Panc1 (cell line): ENCODE data around the gene CTAGE1. TPM values are rescaled to one million over a fixed set of nuclear protein-coding genes. Genes with fewer than 3 reads are reported as not detected.

ENCODE experiments used
- ATAC-seq: fragments of 200-7000 bp; cut with Tn5 transposase; 2 replicates; pipeline ENCODE4 v1.9.1; 2020; ENCODE audit warnings: mild to moderate bottlenecking, moderate library complexity
- BruUV-seq: library from RNA; stranded (reverse); fragments of 400-500 nt; replicated peaks from 2 replicates; lab custom pipeline; 2021; lab: Mats Ljungman, UMichigan
- CTCF ChIA-PET: fragments of 300-600 bp; sonication (Branson Sonifier 250); formaldehyde crosslinking; loops from one replicate; lab custom pipeline; 2022; ENCODE audit warnings: antibody characterized with exemption; lab: Charles Lee
- POLR2A ChIA-PET: fragments of 300-600 bp; sonication (Branson Sonifier 250); formaldehyde crosslinking; loops from one replicate; lab custom pipeline; 2022; ENCODE audit warnings: antibody characterized with exemption; lab: Charles Lee
- DNase-seq: peaks from one replicate; pipeline ENCODE4 v3.0.0-alpha.2; 2010; ENCODE audit warnings: low read depth, low spot score
- H3K27ac ChIP-seq: 2 replicates; pipeline ENCODE4 v1.5.1; 2011; ENCODE audit warnings: mild to moderate bottlenecking, low read length, inconsistent platforms
- H3K27me3 ChIP-seq: fragments of 200-500 bp; sonication (Bioruptor generic); 2 replicates; pipeline ENCODE4 v1.6.0; 2014; ENCODE audit warnings: low read length, inconsistent platforms; ENCODE audit not compliant: control insufficient read depth, insufficient read depth
- H3K36me3 ChIP-seq: fragments of 200-500 bp; sonication (Bioruptor generic); 2 replicates; pipeline ENCODE4 v1.5.1; 2014; ENCODE audit warnings: inconsistent platforms, mild to moderate bottlenecking, low read length, moderate library complexity; ENCODE audit not compliant: control insufficient read depth, insufficient read depth
- H3K4me1 ChIP-seq: 2 replicates; pipeline ENCODE4 v1.5.1; 2011; ENCODE audit warnings: inconsistent platforms, mild to moderate bottlenecking, low read length, moderate library complexity; ENCODE audit not compliant: control insufficient read depth, insufficient read depth
- H3K4me3 ChIP-seq, 2 experiments: 2 replicates each; pipeline ENCODE4 v1.5.1; 2011 to 2012; ENCODE audit warnings: low read depth in 2 of 2, low read length in 2 of 2, mild to moderate bottlenecking in 2 of 2, inconsistent platforms in 1 of 2, moderate library complexity in 1 of 2
- H3K9me3 ChIP-seq: fragments of 200-500 bp; sonication (Bioruptor generic); 2 replicates; pipeline ENCODE4 v1.5.1; 2014; ENCODE audit warnings: low read depth, mild to moderate bottlenecking, inconsistent platforms, low read length, moderate library complexity; ENCODE audit not compliant: control insufficient read depth, insufficient read depth
- CTCF ChIP-seq: fragments of 450-650 bp; IDR thresholded peaks from 2 replicates; pipeline ENCODE4 v1.5.1; 2017; ENCODE audit warnings: mild to moderate bottlenecking
- POLR2AphosphoS5 ChIP-seq: IDR thresholded peaks from 2 replicates; pipeline ENCODE4 v1.6.1; 2012; ENCODE audit warnings: mild to moderate bottlenecking, low read depth, low read length, moderate library complexity
- REST ChIP-seq, 2 experiments: IDR thresholded peaks; 2 replicates each; pipeline ENCODE4 v1.6.1; 2011 to 2012; ENCODE audit warnings: low read depth in 2 of 2, control low read depth in 1 of 2, low read length in 1 of 2, mild to moderate bottlenecking in 1 of 2, moderate library complexity in 1 of 2; ENCODE audit not compliant: insufficient read depth in 1 of 2
- SIN3A ChIP-seq: IDR thresholded peaks from 2 replicates; pipeline ENCODE4 v1.6.1; 2012; ENCODE audit warnings: low read depth, mild to moderate bottlenecking, low read length, moderate library complexity, borderline replicate concordance; ENCODE audit not compliant: insufficient read depth
- TCF7L2 ChIP-seq: IDR thresholded peaks from 2 replicates; pipeline ENCODE4 v1.6.1; 2011; ENCODE audit warnings: mild to moderate bottlenecking, low read depth, low read length, inconsistent platforms
- in situ Hi-C: cut with HindIII; loops from 2 replicates; pipeline ENCODE4 v1.10.0; 2016; ENCODE audit warnings: low sequenced_read_pairs, low pct_unique_long_range_greater_than_20kb
- intact Hi-C: fragments of 100-400 bp; cut with micrococcal nuclease; formaldehyde crosslinking; loops from one replicate; pipeline ENCODE4 v1.10.0; 2022; ENCODE audit not compliant: unreplicated experiment
- total RNA-seq: library from RNA; stranded (reverse); gene quantifications from one replicate; pipeline ENCODE4 v1.2.1, GENCODE V29; 2021; ENCODE audit not compliant: unreplicated experiment

The CTAGE1 gene
- total RNA-seq, 1 experiment from 2014 or later = not detected

GRCh38 chr18:22465859-22466457 is 48.2 kb upstream of the CTAGE1 start:
- in situ Hi-C loops (no loop called here), intact Hi-C loops (no loop called here)
- CTCF ChIA-PET = no interaction called here
- Histone ChIP-seq H3K27me3 (no peaks in the 10 kb centered on the region), H3K4me3 (no peak overlapping the region), H3K36me3 (no peaks in the 10 kb centered on the region), H3K9me3 (no peaks in the 10 kb centered on the region; the same call in 1 of the 2 replicates), H3K27ac (no peak overlapping the region; the same call in 1 of the 2 replicates), H3K4me1 (peaks cover 4% of the 10 kb centered on the region)
- TF ChIP-seq TCF7L2 = no peak
- TF ChIP-seq SIN3A = no peak
- TF ChIP-seq POLR2AphosphoS5 = no peak
- no peak for TF ChIP-seq REST (IDR thresholded peaks at IDR 0.05; ENCODE audit: insufficient read depth in 1 of 2, low read depth in 2 of 2, low read length in 1 of 2)
- TF ChIP-seq CTCF = no peak
- DNase-seq (peak; percentile 64), ATAC-seq (peak; percentile 68)
- BruUV-seq = no TSS peak
- POLR2A ChIA-PET = no interaction called here

- intact Hi-C loops = no loop called here
- POLR2A ChIA-PET = no interaction called here
- Histone ChIP-seq H3K9me3 (no peaks in the 10 kb centered on the region; the same call in 1 of the 2 replicates), H3K4me1 (0 out of 2 replicates have a peak, but pooled peaks cover 3% of the 10 kb centered on the region), H3K36me3 (no peaks in the 10 kb centered on the region), H3K4me3 (no peak overlapping the region), H3K27me3 (no peaks in the 10 kb centered on the region), H3K27ac (no peak overlapping the region)
- CTCF ChIA-PET = no interaction called here
- TF ChIP-seq SIN3A = no peak
- no peak for TF ChIP-seq CTCF
- no peak for TF ChIP-seq POLR2AphosphoS5
- no peak for TF ChIP-seq REST (IDR thresholded peaks at IDR 0.05; ENCODE audit: insufficient read depth in 1 of 2, low read depth in 2 of 2, low read length in 1 of 2)
- TF ChIP-seq TCF7L2 = no peak
- in situ Hi-C loops = no loop called here
- no peak for DNase-seq
- BruUV-seq = no TSS peak
- ATAC-seq = no peak
Measured at GRCh38 chr18:22463076-22463475, 45.4 kb upstream of the CTAGE1 start.
